Kidney (tissue), 14 donors: ENCODE data around the gene CHMP4B. TPM values are rescaled to one million over a fixed set of nuclear protein-coding genes. Genes with fewer than 3 reads are reported as not detected.

Experiments
- DNase-seq, 5 donors: peaks; one replicate each; pipeline ENCODE4 v3.0.0-alpha.2; 2013 to 2020
- FAIRE-seq: peaks from 2 replicates; lab custom pipeline; 2012; peaks lifted over from hg19 to GRCh38; lab: Jason Lieb, UNC
- H3K27ac ChIP-seq, 2 donors: one replicate each; pipeline ENCODE4 v1.7.0; 2013; ENCODE audit warnings: low read depth in 2 of 2, low read length in 2 of 2, inconsistent platforms in 1 of 2
- H3K27me3 ChIP-seq: one replicate; pipeline ENCODE4 v1.7.1; 2013; ENCODE audit warnings: low read length, inconsistent platforms; ENCODE audit not compliant: control insufficient read depth, insufficient read depth
- H3K36me3 ChIP-seq, 3 donors: one replicate each; pipeline versions ENCODE4 v1.7.0 to v1.7.1; 2013; ENCODE audit warnings: low read length in 3 of 3, control low read depth in 1 of 3, inconsistent platforms in 1 of 3; ENCODE audit not compliant: insufficient read depth in 3 of 3, control insufficient read depth in 2 of 3
- H3K4me1 ChIP-seq, 3 donors: one replicate each; pipeline versions ENCODE4 v1.7.0 to v1.7.1; 2013; ENCODE audit warnings: low read length in 3 of 3, inconsistent platforms in 1 of 3, low read depth in 1 of 3; ENCODE audit not compliant: control insufficient read depth in 2 of 3, insufficient read depth in 2 of 3
- H3K4me3 ChIP-seq, 3 donors: one replicate each; pipeline versions ENCODE4 v1.7.0 to v1.8.1; 2013; ENCODE audit warnings: low read length in 3 of 3, control low read depth in 1 of 3, inconsistent platforms in 1 of 3
- H3K9ac ChIP-seq, 3 donors: one replicate each; pipeline versions ENCODE4 v1.7.0 to v1.7.1; 2013; ENCODE audit warnings: low read length in 3 of 3, control low read depth in 1 of 3, inconsistent platforms in 1 of 3
- H3K9me3 ChIP-seq, 3 donors: one replicate each; pipeline versions ENCODE4 v1.7.0 to v1.7.1; 2013; ENCODE audit warnings: low read length in 3 of 3, control low read depth in 1 of 3, inconsistent platforms in 1 of 3; ENCODE audit not compliant: control insufficient read depth in 2 of 3, insufficient read depth in 1 of 3
- CTCF ChIP-seq: IDR thresholded peaks from 3 replicates; pipeline ENCODE4 v1.5.1; 2012; ENCODE audit warnings: mild to moderate bottlenecking, moderate library complexity, borderline replicate concordance; ENCODE audit not compliant: insufficient read depth; ENCODE audit errors: extremely low read depth
- intact Hi-C: fragments of 100-400 bp; cut with DNase I; formaldehyde crosslinking; loops from one replicate; pipeline ENCODE4 v1.11.1; 2022
- polyA plus RNA-seq: library from polyadenylated mRNA; stranded (reverse); fragments of 350-450 nt; fragmentation: Illumina TruSeq; extraction: RNeasy Lipid Tissue Mini Kit (QIAGEN cat#74804); gene quantifications from one replicate; pipeline ENCODE4 v1.2.3, GENCODE V29; 2014; ENCODE audit warnings: low read depth, low replicate concordance; ENCODE audit not compliant: insufficient read depth
- total RNA-seq: library from RNA; stranded (reverse); fragmentation: NEBNext Ultra II Directional; extraction: Animal tissue kit (Norgen Biotek cat#: 25700); gene quantifications from one replicate; pipeline ENCODE4 v1.2.1, GENCODE V29; 2021
- donor health status: control.
- donor health status: control.
- donor health status: control.
- donor health status: control.
- donor health status: control.
- donor health status: DM: yes; HTN: yes; CAD: no.
- donor health status: Normal renal cell carcinoma (clear cell type).

CHMP4B gene
- total and polyA plus RNA-seq, 2 donors from 2014 or later = 104 to 137 TPM

GRCh38 chr20:33859157-33859695 lies 48.1 kb downstream of the CHMP4B start:
- Histone ChIP-seq H3K4me3 (no peak overlapping the region), H3K36me3 (peaks cover 0 to 16% (median 8%) of the 10 kb centered on the region in 3 donors), H3K9ac (no peak overlapping the region), H3K9me3 (no peaks in the 10 kb centered on the region), H3K4me1 (no peaks in the 10 kb centered on the region), H3K27ac (no peak overlapping the region), H3K27me3 (no peaks in the 10 kb centered on the region)
- peak in 1 of 5 donors; percentile 59 for DNase-seq
- no peak for TF ChIP-seq CTCF
- FAIRE-seq = no peak
- intact Hi-C loops = no loop called here

DNA sequence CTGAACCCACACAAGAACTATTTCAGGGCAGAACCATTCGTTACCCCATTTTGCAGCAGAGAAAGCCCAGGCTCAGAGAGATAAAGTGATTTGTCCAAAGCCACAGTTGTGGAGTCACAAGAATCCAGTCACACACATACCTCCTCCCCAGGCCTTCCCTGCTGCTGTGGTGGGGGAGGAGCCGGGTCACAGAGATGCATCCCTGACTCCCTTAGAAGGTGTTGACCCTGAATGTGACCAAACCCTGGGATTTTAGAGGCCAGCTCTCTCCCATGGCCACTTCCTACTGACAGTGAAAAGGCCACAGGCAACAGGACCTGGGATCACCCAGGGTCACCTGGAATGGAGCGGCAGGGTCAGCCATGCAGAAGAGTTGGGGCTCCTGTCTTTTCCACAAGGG lies 48.6 kb downstream of the CHMP4B start:
- Histone ChIP-seq H3K36me3 (peaks cover 0 to 12% (median 4%) of the 10 kb centered on the region in 3 donors), H3K4me1 (no peaks in the 10 kb centered on the region), H3K9ac (no peak overlapping the region), H3K9me3 (no peaks in the 10 kb centered on the region), H3K27ac (no peak overlapping the region), H3K4me3 (no peak overlapping the region), H3K27me3 (no peaks in the 10 kb centered on the region)
- intact Hi-C loops = loop anchor here (10.0 kb wide), 1 partner anchor 215 kb away; no protein-coding TSS in a partner anchor
- FAIRE-seq = no peak
- DNase-seq = peak in 1 of 5 donors; percentile 36
- no peak for TF ChIP-seq CTCF

DNA sequence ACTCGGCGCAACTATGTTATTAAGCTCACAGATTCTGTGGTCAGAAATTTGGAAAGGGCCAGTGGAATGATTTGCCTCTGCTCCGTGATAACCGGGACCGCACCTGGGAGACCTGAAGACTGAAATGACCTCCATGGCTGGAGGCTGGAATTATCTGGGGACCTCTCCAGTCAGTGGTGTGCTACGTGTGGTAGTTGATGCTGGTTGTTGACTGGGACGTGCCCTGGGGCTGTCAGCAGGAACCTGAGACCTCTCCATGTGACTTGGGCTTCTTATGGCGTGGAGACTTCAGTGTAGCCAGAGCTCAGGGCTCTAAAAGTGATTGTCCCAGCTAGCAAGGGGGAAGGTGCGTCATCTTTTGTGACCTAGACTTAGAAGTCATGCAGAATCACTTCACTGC lies 50.3 kb downstream of the CHMP4B start:
- H3K36me3 ChIP-seq = peaks cover 0 to 5% (median 0%) of the 10 kb centered on the region in 3 donors

More for the DNA sequence above, 50.3 kb downstream of the CHMP4B start:
- Histone ChIP-seq H3K9ac (no peak overlapping the region), H3K9me3 (no peaks in the 10 kb centered on the region), H3K4me1 (no peaks in the 10 kb centered on the region), H3K4me3 (no peak overlapping the region), H3K27ac (no peak overlapping the region), H3K27me3 (no peaks in the 10 kb centered on the region)
- TF ChIP-seq CTCF = no peak
- no peak for FAIRE-seq
- intact Hi-C loops = loop anchor here (10.0 kb wide), 1 partner anchor 213 kb away; no protein-coding TSS in a partner anchor
- no peak for DNase-seq
